GM18505 (cell line): ENCODE results near the gene PM20D2.

Experiments used
- ATAC-seq: cut with Tn5 transposase; IDR thresholded peaks from one replicate; pipeline ENCODE4 v1.9.1; 2021; ENCODE audit not compliant: unreplicated experiment
- POLR2A ChIP-seq: IDR thresholded peaks from 4 replicates; pipeline ENCODE4 v1.6.1; 2011; ENCODE audit warnings: borderline replicate concordance; ENCODE audit not compliant: insufficient read depth, insufficient read length; ENCODE audit errors: extremely low read depth

The PM20D2 gene

DNA sequence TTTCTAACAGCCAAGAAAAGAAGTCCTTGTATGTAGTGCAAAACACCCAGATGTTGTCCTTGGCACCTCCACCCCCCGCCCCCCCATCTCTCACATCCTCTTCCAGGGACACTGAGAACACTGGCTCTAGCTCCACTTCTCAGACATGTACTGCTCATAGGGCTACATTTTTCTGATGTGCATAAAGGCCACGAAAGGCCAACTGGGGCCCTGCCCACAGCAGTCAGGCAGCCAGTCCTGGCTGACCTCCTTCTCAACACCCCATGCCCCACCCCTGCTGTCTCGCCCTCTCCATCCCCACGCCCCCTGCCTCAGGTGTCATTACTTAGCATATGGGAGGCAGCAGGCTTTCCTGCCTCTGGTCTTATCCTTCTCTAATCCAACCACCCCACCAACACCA, 60.0 kb downstream of the PM20D2 start:
- ATAC-seq, result no peak
- no peak for TF ChIP-seq POLR2A

DNA sequence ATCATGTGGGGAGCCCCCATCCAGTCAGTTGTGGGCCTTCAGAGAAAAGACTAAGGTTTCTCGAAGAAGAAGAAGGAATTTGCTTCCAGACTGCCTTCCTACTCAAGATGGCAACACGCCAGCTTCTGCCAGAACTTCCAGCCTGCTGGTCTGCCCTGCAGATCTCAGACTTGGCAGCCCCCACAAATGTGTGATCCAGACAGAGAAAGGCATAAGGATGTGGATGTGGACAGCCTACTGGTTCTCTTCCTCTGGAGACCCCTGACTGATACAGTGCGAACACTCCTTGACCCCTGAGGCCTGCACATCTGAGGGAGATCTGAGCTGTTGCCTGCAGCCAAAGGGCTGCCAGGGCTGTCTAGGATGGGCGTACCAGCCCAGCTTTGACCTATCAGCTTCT, 62.7 kb downstream of the PM20D2 start:
- ATAC-seq, result no peak
- no peak for TF ChIP-seq POLR2A

DNA sequence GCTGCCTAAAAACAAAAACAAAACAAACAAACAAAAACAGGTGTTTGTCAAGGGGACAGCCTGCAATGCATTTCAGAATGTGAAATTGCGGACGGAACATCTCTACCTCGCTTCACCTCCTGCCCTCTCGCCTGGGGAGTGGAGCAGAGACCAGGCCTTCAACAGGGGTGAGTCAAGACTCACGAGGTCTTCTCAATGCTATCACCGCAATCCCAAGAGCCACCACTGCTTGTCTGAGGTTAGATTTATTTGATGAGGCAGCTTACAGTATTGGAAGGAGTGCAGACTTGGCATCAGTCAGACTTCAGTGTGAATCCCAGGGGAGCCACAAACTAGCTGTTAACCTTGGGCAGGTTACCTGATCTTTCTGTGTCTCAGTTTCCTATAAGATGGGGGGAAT, 63.6 kb downstream of the PM20D2 start:
- no peak for TF ChIP-seq POLR2A
- ATAC-seq, result no peak

DNA sequence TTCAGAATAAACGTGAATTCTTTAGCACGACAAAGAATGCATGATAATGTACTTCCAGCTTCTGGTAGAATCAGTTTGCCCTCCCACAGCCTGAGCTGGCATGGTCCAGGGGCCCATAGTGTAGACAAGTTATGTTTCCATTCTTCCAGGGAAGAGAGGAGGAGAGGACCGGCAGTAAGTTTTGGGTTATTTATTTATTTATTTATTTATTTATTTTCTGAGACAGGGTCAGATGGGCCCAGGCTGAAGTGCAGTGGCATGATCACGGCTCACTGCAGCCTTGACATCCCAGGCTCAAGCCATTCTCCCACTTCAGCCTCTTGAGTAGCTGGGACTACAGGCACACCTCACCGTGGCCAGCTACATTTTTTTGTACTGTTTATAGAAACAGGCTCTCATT, 66.6 kb downstream of the PM20D2 start:
- no peak for TF ChIP-seq POLR2A

DNA sequence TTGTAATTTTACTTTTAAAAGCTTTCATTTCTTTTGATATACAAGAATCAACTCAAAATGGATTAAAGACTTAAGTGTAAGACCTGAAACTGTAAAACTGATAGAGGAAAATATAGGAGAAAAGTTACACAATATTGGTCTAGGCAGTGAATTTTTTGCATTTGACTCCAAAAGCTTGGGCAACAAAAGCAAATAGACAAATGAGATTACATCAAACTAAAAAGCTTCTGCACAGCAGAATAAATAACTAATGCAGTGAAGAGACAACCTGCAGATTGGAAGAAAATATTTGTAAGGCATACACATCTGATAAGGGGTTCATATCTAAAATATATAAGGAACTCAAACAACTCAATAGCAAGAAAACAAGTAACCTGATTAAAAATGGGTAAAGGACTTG, 68.3 kb downstream of the PM20D2 start:
- no peak for TF ChIP-seq POLR2A
- no peak for ATAC-seq

More for the DNA sequence above, 66.6 kb downstream of the PM20D2 start:
- no peak for ATAC-seq
